Measurements from ENCODE around the gene NRIP3.

- TF ChIP-seq POLR2A (IDR thresholded peaks at IDR 0.05) = no peak
- no peak for TF ChIP-seq CTCF (IDR thresholded peaks at IDR 0.05)
- no peak for TF ChIP-seq EP300 (IDR thresholded peaks at IDR 0.05)
Measured at GRCh38 chr11:9049959-9050358, 46.2 kb upstream of the NRIP3 start.
